Head of caudate nucleus (tissue), 42 donors: ENCODE measurements around the gene TCEAL5.
"Not testable (repeated sequence)": the region's sequence is repeated elsewhere in the genome, so short reads cannot be mapped to it uniquely, and the experiment has no call there.

Source experiments
- DNase-seq, 42 donors: peaks; one replicate each; pipeline versions ENCODE4 v3.0.0 to v3.0.0-alpha.2; 2020 to 2021; ENCODE audit warnings: mixed read lengths in 7 of 42
- intact Hi-C: fragments of 100-400 bp; cut with DNase I; formaldehyde crosslinking; loops from one replicate; pipeline ENCODE4 v1.15.0; 2022

TCEAL5 gene, protein sequence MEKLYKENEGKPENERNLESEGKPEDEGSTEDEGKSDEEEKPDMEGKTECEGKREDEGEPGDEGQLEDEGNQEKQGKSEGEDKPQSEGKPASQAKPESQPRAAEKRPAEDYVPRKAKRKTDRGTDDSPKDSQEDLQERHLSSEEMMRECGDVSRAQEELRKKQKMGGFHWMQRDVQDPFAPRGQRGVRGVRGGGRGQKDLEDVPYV

DNA sequence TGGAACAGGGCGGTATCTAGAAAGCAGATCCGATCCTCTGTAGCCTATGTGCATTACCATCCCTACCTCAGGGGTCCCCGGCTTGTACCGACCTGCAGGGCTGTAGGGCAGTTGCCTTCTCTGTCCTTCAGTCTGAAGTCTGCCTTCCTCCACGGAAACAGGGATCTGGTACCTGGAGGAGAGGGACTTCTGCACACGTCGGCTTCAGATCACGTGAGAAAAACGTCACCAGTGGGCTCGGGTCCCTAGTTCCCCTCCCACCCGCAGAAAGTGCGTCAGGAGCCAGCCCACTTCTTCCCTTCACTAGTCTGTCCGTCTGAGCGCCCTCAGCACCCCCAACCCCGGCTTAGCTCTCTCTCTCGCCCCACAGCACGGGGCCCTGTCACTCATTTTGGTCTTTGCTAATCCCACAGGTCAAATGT lies at the start of gene TCEAL5:
Gene TCEAL5 (minus strand): TSS at position 170 of the 422 bp plus-strand sequence. CDS start 2,187 bp downstream, outside the sequence.
- intact Hi-C loops, result no loop called here
- DNase-seq, result peak; percentile 23 to 81 (median 57)

DNA sequence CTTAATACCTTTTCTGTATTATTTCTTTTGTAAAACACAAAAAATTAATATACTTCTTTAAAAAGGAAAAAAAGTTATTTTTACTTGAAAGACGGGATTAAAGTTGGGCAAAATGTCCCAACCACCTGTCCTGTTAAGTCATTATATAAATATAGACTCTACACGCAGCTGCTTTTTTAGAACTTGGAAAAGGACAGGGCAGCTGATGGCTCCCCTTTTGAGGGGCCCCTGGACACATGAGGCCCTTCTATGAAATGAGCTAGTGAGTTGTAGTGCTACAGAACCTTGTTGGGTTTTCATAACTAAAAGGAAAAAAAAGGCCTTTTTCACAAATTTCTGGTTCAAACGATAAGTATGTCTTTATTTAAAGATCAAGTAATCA lies 34.8 kb upstream of the TCEAL5 start:
- intact Hi-C loops, result no loop called here
- DNase-seq, result no peak

DNA sequence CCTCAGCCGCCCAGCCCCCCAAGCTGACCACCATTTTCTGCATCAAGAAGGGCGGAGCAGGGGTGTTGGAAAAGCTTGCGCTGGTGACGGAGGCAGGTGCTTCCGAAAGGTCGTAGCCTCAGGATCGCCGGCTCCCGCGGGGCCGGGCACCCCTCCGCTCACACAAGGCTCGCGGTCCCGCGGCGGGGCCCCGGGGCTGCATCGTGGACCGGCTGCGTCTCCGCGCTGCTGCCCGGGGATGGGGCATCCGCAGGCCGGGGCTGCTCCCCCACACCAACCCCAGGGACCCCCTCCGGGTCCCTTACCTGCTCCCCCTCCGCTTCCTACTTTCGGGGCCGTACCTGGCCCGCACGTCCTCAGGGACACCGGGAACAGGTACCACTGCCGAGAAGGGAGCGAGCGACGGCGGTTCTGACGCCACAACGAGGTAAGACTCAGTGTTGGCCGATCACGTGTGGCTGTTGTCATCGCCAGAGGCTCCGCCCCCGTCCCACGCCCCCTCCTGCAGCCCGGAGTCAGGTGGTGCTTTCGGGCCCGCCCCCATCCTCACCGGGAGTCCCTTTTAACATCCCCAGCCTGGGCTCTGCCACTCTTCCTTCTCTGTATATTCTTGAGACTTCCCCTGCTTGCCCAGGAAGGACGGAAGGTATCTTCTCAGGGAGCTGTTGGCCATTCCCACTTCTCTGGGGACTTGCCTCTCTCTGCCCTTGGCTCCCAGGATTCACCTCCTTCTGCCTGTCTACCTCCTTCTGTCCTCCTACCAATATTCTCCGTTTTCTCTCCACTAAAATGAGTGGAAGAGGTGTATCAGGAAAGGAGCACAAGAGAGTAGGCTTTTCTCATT lies 34.2 kb upstream of the TCEAL5 start, which contains the start of gene BEX2:
Gene BEX2 (minus strand): TSS at position 436 of the 844 bp plus-strand sequence. CDS start 1,014 bp downstream, outside the sequence.
- intact Hi-C loops, result no loop called here
- DNase-seq, result peak; percentile 81 to 96 (median 88)

DNA sequence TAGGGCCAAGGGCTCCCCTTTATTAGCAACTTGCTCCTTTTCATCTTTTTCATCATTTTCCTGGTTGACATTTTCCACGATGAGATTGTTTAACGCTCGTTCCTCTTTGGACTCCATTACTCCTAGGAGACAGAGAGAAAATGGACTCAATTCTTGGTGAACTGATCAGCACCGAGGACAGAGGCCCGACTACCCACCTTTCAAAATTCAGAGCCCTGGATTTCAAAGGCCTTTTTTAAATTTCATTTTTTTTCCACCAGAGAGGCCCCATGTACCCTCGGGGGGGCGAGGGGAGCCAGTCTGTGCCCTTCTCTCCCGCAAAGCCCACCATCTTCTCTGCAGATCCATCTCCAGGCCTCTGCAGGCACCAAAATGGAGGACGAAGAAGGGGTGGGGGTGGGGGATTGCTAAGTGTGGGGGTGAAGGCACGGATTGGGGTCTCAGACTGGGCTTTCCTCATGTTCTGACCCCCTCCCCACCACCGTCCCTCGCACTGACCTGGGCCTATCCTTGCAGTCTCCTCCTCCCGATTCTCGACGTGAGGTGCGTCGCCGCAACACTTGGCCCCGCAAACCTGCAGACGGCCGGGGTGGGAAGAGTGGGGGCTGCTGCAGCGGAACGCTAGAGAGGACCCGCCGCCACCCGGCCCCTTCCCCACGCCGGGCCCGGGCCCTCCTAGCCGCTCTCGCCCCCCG lies 33.5 kb upstream of the TCEAL5 start:
- intact Hi-C loops, result no loop called here
- peak in 21 of 42 donors; percentile 2 to 41 (median 14) for DNase-seq

DNA sequence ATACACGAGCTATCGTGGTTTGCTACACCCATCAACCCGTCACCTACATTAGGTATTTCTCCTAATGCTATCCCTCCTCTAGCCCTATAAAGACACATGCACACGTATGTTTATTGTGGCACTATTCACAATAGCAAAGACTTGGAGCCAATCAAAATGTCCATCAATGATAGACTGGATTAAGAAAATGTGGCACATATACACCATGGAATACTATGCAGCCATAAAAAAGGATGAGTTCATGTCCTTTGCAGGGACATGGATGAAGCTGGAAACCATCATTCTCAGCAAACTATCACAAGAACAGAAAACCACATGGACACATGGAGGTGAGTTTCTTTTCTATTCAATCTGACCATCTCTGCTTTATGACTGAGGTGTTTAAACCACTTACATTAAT lies 29.1 kb upstream of the TCEAL5 start:
- DNase-seq, intact Hi-C loops: not testable (repeated sequence)

DNA sequence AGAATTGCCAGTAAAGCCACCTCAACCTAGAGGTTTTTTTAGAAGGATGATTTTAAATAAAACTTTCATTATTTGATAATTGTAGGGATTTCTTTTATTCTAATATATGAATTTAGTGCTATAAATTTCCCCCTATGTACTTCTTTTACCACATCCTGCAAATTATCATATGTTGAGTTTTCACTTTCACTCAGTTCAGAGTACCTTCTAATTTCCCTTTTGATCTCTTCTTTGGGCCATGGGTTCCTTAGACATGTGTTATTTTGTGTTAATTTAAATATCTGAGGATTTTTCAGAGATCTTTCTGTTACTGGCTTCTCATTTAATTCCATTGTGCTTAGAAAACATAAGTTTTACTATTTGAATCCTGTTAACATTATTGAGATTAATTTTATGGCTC lies 28.2 kb upstream of the TCEAL5 start:
- no peak for DNase-seq
- intact Hi-C loops, result no loop called here

DNA sequence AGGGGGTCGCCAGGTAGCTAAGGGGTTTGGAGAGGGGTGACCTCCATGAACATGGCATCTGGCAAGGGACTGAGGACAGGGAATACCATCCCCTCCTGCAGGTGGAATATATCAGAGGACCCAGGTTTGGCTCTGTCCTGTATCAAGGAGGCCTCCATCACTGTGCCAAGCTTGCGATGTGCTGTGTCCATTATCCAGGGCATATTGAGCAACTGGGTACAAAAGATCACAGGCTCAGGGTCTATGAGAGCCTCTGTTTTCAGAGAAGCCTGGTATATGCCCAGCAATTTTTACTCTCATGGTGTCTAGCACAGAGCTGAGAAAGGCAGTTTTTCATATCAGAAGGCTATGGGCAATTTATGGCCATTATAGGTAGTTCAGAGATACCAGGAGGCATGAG lies 16.6 kb upstream of the TCEAL5 start:
- DNase-seq, result no peak
- intact Hi-C loops, result no loop called here

DNA sequence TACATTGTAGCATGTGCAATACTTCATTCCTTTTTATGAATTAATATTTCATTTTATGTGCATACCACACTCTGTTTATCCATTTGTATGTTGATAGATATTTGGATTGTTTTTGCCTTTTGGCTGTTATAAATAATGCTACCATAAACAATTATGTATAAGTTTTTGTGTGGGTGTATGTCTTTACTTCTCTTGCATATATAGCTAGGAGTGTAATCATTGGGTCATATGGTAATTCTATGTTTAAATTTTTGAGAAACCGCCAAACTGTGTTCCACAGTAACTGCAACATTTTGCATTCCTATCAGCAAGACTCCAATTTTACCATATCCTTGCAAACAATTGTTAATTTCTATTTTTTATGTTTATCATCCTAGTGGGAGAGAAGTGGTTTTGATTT lies 3.1 kb upstream of the TCEAL5 start:
- intact Hi-C loops, result no loop called here

DNA sequence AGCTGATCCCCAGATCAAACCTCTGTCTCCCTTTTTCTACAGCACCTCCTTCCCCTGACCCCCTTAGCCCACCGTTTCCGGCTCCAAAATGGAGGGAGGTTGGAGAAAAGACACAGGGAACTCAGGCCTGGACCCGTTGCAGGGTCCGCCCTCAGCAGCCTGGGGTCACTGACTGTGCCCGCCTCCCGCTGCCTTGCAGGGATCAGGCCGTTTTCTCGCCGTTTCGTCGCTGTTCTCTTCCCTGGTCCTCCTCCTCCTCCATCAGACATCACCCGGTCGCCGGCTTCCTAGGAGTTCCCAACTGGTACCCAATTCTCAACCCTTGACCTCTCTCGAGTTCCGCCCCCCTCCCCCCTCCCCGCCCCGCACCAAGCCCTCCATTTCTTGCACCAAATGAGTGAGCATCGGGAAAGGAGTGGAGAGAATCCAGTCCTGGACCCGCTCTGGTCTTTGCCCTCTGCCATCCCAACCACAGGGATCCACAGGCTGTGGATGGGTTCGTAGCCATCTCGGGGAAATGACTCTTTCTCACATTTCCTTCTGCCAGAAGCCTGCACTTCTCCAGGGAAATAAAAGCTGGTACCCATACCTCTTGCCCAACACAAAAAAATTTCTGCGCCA lies 493 bp downstream of the TCEAL5 start:
- intact Hi-C loops, result no loop called here

More for the DNA sequence above, 3.1 kb upstream of the TCEAL5 start:
- no peak for DNase-seq

DNA sequence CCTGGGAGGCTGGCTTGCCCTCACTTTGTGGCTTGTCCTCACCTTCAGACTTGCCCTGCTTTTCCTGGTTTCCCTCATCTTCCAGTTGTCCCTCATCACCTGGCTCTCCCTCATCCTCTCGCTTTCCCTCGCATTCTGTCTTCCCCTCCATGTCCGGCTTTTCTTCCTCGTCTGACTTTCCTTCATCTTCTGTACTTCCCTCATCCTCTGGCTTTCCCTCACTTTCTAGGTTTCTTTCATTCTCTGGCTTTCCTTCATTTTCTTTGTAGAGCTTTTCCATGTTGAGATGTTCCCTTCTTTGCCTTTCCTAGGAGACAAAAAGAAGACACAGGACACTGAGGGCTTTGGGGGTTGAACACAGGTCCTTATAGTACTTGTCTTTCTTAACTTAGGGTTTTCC lies 2.3 kb downstream of the TCEAL5 start:
- no peak for DNase-seq
- intact Hi-C loops, result no loop called here

More for the DNA sequence above, 493 bp downstream of the TCEAL5 start:
- peak in 33 of 42 donors; percentile 2 to 55 (median 18) for DNase-seq

DNA sequence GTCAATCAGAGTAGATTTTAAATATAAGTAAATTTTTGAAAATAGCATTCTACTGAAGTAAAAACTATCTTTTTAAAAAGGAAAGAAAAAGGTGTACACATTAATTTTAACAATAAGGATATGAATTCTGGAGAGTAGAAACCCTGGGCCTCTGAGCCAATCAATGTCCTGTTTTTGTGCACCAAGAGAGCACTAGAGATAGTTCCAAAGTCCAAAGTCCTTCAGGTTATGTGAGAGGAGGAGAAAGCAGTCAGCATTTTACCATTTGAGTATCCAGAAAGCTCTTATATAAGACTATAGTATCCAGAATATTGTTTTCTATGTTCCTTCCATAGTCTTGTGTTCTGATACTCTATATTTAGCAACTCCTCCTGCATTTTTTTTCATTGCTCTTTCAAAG lies 18.3 kb downstream of the TCEAL5 start:
- DNase-seq, result no peak
- intact Hi-C loops, result no loop called here

DNA sequence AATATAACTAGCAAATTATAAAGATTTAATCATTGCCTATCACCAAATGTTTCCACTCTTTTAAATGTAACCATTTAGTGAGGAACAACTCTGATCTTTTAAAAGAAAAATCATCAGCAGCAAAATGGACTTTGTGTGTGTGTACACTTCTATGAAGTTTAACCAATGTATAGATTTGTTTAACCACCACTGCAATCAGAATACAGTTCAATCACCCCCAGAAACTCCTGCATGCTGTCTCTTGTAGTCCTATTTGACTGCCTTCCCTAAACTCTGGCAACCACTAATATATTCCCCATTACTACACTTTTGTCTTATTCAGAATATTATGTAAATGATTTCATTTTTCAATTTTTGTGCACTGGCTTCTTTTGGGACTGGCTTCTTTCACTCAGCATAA lies 19.9 kb downstream of the TCEAL5 start:
- DNase-seq, result no peak

DNA sequence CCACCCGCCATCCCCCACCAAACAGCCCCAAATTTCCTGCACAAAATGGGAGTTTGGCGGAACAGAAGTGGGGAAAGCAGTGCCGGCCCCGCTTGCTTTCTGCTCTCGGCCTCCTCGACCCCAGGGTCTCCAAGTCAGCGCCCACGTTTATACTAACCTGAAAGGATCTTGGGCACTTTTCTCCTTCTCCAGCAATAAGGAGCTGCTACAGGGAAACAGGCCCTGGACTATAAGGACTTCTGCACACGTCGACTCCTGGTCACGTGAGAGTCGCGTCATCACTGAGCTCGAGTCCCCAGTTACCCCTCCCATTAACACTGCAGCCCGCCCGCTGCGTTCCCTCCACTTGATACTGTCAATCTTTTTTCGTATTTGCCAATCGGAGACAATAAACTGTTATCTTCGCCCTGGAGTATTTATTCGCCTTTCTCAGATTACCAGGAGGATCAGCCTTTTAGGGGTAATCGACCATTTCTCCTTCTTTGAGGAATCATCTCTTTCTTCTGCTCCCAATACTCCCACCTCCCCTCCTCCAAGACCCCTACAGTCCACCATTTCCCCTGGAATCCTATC lies 21.5 kb downstream of the TCEAL5 start, which contains the start of gene TCEAL8:
Gene TCEAL8 (minus strand): TSS at position 235 of the 573 bp plus-strand sequence. CDS start 1,176 bp downstream, outside the sequence.
- peak; percentile 81 to 96 (median 89) for DNase-seq
- intact Hi-C loops, result loop anchor here (5.0 kb wide), 1 partner anchor 38 kb away; the partner anchor contains the start of gene BEX4

More for the DNA sequence above, 19.9 kb downstream of the TCEAL5 start:
- intact Hi-C loops, result no loop called here

DNA sequence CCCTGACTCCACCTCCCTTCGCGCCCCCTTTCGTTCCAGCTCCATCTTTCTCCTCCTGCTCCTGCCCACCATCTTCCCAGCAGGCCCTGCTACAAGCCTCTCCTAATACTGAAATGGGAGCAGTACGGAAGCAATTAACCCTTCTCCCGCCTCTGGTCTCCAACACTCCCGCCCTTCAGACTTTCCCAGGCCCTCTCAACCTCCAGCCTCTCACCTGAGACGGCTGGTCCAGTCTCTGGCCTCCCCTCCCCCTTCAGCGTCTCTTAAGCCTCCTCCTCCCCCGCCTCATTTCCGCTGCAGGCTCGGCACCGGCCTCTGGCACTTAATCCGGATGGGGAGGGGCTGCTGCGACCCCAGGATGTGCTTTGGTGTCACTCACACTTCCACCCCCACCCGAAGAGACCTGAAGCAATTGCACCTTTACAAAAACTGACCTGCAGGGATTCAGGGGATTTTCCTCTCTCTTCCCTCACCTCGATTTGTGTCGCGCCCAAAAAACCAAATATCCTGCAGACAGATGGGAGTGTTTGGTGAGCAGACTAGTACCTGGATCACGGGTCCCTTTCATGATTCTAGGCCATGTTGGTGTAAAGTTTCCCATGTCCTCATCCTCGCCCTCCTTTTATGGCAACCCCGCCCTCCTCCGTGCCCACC lies 22.3 kb downstream of the TCEAL5 start:
- intact Hi-C loops, result loop anchor here (5.0 kb wide), 1 partner anchor 37 kb away; the partner anchor contains the start of gene BEX4
- DNase-seq, result peak; percentile 21 to 83 (median 57)

DNA sequence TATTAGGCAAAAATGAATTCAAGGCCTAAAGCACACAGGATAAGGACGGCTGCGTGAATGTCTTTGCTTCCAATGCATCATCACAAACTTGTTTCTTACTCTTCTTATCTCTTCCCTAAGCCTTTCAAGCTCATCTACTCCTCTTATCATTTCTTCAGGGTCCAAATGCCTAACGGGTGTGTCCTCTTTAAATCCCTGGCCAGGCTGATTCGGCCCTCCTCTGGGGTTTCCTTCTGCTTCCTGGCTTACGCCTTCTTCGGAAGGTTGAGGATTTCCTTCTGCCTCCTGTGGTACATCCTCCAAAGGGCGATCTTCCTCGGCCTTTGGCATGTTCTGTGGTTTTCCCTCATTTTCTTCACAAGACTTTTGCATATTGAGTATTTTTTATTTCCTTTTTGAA lies 22.9 kb downstream of the TCEAL5 start:
- intact Hi-C loops, result loop anchor here (5.0 kb wide), 1 partner anchor 36 kb away; the partner anchor contains the start of gene BEX4
- DNase-seq, result peak in 4 of 42 donors; percentile 4 to 42 (median 16)

DNA sequence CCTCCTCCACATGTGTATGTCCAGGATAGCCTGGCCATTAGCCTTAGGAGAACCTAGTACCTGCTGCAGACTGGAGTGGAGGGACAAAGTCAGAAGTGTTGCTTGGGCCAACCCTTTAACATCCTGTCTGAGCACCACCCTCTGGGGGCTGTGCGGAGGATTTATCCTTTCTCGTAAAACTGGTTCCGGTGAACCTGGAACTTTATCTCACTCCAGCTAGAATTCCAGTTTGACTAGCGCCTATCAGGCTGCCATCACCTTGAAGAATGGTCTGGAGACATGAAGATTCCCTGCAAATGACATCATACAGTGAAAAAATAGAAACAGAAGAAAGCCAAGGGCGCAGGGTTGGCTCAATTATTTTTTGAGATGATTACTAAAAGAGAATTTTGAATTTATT lies 25.6 kb downstream of the TCEAL5 start:
- intact Hi-C loops, result loop anchor here (5.0 kb wide), 1 partner anchor 34 kb away; the partner anchor contains the start of gene BEX4
- no peak for DNase-seq

DNA sequence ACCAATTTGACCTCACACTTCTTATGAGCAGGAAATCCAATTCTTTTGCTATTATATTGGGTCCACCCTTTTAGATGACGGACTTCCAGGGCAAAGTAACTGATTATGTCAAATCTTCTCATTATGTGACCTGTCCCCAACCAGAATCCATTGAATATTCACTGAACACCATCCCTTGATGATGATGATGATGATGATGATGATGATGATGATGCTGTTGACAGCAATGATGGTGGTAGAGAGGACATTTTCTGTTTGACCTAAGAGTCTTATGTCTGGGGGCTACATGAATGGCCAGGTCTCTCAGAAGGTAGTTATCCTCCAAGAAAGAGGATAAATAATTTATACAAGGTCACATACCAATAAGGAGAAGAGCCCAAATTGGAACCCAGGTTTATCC lies 26.7 kb downstream of the TCEAL5 start:
- no peak for DNase-seq
- intact Hi-C loops, result loop anchor here (5.0 kb wide), 1 partner anchor 33 kb away; the partner anchor contains the start of gene BEX4

DNA sequence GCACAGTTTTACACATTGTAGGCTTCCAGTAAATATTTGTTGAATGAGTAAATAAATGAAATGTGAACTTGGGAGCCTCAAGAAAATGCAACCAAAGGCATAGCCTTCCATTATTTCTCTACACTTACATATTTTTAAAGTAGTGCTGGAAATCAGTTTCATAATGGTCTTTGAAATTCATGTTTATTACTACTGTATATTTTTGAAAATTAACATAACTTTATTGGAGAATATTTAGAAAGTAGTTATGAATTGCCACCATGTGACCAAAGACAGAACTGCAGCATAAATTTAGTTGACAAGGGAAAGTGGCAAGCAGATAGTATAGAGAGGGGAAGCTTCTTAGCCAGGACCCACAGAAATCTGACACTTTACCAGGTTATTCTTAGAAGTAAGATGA lies 28.0 kb downstream of the TCEAL5 start:
- DNase-seq, result peak in 6 of 42 donors; percentile 5 to 62 (median 28)
- intact Hi-C loops, result no loop called here
